Measurements from ENCODE around the gene ITGB2. TPM values are rescaled to one million over a fixed set of nuclear protein-coding genes. Genes with fewer than 3 reads are reported as not detected.
"Not testable (repeated sequence)": the region's sequence is repeated elsewhere in the genome, so short reads cannot be mapped to it uniquely, and the experiment has no call there.

ITGB2 gene
- total and polyA plus RNA-seq, 11 donors, result 6.1 to 253 (median 20.6) TPM

DNA sequence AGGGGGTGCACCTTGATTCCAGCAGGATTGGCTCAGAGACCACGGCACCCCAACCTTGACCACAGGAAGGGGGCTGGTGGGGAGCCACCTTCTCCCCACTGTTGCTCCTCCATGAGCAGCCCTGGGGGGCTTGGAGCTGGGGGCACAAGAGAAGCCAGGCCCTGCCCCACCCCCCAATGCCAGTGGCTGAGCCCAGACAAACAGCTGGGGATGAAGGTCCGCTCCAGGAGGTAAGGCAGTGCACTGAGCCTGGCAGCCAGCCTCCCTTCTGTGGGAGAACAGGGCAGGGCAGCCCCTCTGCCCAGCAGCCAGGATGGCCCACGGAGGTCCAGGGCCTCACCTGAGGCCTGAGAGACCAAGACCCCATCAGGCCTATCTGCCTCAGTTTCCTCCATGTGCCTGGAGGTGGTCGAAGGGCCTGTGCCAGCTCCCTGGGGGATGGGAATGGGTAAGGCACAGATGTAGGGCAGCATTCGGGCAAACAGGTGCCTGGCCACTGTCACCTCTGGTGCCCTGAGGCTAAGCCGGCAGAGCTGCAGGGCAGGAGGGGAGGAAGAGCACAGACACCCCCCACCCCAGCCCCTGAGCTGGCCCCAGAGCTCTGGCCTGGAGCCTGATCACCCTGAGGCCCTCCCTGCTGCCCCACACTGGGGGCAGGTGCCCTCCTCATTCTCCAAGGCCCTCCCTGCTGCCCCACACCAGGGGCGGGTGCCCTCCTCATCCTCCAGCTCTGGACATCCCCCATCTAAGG lies 7.1 kb downstream of the ITGB2 start:
- peaks cover 0 to 34% (median 0%) of the 10 kb centered on the region in 9 donors for H3K36me3 ChIP-seq
- intact Hi-C loops (cut with DNase I), result loop anchor here in 1 of 10 donors (10.0 kb wide), 1 partner anchor 409 kb away; no protein-coding TSS in a partner anchor
- peak in 2 of 5 donors; percentile 18 to 62 for DNase-seq
- peak overlapping the region in 1 of 12 donors; percentile 42 for H3K4me3 ChIP-seq
- H3K9me3 ChIP-seq, result no peaks in the 10 kb centered on the region
- peaks cover 0 to 8% (median 0%) of the 10 kb centered on the region in 9 donors for H3K27me3 ChIP-seq
- H3K4me1 ChIP-seq, result peaks cover 0 to 98% (median 7%) of the 10 kb centered on the region in 12 donors
- 82 to 90% (median 88%) methylated on average over 6 to 7 of the region's 7 CpGs for WGBS, 4 donors
- ATAC-seq, result no peak
- TF ChIP-seq, protein P1, sequence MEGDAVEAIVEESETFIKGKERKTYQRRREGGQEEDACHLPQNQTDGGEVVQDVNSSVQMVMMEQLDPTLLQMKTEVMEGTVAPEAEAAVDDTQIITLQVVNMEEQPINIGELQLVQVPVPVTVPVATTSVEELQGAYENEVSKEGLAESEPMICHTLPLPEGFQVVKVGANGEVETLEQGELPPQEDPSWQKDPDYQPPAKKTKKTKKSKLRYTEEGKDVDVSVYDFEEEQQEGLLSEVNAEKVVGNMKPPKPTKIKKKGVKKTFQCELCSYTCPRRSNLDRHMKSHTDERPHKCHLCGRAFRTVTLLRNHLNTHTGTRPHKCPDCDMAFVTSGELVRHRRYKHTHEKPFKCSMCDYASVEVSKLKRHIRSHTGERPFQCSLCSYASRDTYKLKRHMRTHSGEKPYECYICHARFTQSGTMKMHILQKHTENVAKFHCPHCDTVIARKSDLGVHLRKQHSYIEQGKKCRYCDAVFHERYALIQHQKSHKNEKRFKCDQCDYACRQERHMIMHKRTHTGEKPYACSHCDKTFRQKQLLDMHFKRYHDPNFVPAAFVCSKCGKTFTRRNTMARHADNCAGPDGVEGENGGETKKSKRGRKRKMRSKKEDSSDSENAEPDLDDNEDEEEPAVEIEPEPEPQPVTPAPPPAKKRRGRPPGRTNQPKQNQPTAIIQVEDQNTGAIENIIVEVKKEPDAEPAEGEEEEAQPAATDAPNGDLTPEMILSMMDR (IDR thresholded peaks at IDR 0.05), result no peak
- TF ChIP-seq POLR2A (IDR thresholded peaks at IDR 0.05), result no peak
- peak overlapping the region in 1 of 12 donors; percentile 90 for H3K27ac ChIP-seq

- 70 to 89% (median 82%) methylated on average over 6 to 19 of the region's 25 CpGs for WGBS, 4 donors
- Histone ChIP-seq H3K36me3 (peaks cover 0 to 27% (median 0%) of the 10 kb centered on the region in 9 donors), H3K4me1 (peaks cover 0 to 97% (median 7%) of the 10 kb centered on the region in 12 donors), H3K4me3 (peak overlapping the region in 1 of 12 donors; percentile 35), H3K27ac (peak overlapping the region in 2 of 12 donors; percentile 37 to 90)
- intact Hi-C loops (cut with DNase I), result loop anchor here in 1 of 10 donors (10.0 kb wide), 1 partner anchor 408 kb away; no protein-coding TSS in a partner anchor
- peak in 2 of 5 donors; percentile 12 to 51 for DNase-seq
- H3K9me3 ChIP-seq, ATAC-seq, H3K27me3 ChIP-seq: not testable (repeated sequence)
Observed at GRCh38 chr21:44912506-44913412, 7.9 kb downstream of the ITGB2 start.

DNA sequence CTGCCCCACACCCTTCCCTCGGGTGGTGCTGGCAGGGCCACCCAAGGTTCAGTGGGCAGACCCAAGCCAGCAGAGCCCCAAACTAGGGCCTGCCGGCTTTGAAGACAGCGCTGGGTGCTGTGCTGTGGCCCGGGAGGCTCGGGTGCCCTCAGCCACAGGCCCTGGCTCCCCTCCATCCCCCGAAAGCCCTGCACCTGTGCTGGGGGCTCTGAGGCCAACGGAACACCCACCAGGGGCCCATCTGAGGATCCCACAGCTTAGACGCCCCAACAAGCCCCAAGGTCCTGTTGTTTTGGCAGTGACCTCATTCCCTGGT lies 8.6 kb downstream of the ITGB2 start:
- intact Hi-C loops (cut with DNase I), result loop anchor here in 1 of 10 donors (10.0 kb wide), 1 partner anchor 407 kb away; no protein-coding TSS in a partner anchor
- Histone ChIP-seq H3K4me3 (peak overlapping the region in 1 of 12 donors; percentile 35), H3K36me3 (peaks cover 0 to 26% (median 0%) of the 10 kb centered on the region in 9 donors), H3K27me3 (no peaks in the 10 kb centered on the region), H3K9me3 (no peaks in the 10 kb centered on the region), H3K27ac (peak overlapping the region in 4 of 12 donors; percentile 35 to 88 (median 42)), H3K4me1 (peaks cover 0 to 97% (median 7%) of the 10 kb centered on the region in 12 donors)
- ATAC-seq (peak in 1 of 4 donors; percentile 9), DNase-seq (peak in 2 of 5 donors; percentile 28 to 67)
- TF ChIP-seq, protein P1 (IDR thresholded peaks at IDR 0.05), result no peak
- WGBS, 4 donors, result 76 to 100% (median 84%) methylated on average over 2 to 8 of the region's 8 CpGs

DNA sequence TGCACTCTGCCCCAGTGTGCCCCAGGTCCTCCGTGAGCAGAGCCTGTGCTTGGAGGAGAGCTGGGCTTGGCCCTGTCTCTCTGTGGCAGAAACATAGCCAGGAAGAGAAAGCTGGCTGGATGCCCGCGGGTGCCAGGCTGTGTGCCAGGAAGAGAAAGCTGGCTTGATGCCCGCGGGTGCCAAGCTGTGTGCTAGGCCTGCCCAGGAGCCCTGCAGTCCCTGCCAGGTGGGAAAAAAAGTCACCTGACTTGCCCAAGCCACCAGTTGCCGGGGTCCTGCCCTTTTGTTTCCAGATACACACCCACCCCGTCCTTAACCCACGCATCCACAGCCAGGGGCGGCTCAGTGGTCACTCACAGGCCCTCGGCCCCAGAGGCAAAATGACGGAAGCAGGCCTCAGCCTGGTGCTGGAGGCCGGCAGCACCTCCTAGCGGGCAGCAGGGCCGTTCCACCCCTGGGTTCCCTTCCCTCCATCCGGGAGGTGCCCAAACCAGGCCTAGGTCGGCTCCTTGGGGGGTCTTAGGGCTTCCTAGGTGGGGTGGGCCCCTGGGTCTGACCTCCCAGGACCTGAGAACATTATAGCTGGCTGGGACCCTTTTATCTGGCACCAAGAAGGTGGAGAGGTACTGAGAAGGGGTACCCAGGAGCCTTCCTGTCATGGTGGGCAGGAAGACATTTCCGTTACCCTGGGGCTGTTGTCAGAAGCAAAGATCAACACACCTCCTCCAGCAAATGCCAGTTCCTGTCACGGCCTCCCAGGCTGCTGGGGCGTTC lies 9.1 kb downstream of the ITGB2 start:
- peaks cover 0 to 30% (median 0%) of the 10 kb centered on the region in 9 donors for H3K36me3 ChIP-seq
- no peaks in the 10 kb centered on the region for H3K27me3 ChIP-seq
- 47 to 63% (median 56%) methylated on average over 16 to 19 of the region's 19 CpGs for WGBS, 4 donors
- H3K4me3 ChIP-seq, result peak overlapping the region in 1 of 12 donors; percentile 35
- intact Hi-C loops (cut with DNase I), result loop anchor here in 1 of 10 donors (10.0 kb wide), 1 partner anchor 407 kb away; no protein-coding TSS in a partner anchor
- H3K4me1 ChIP-seq, result peaks cover 0 to 97% (median 7%) of the 10 kb centered on the region in 12 donors
- ATAC-seq (peak; percentile 85 to 89 (median 88)), DNase-seq (peak; percentile 69 to 89 (median 81))
- H3K9me3 ChIP-seq, result no peaks in the 10 kb centered on the region
- H3K27ac ChIP-seq, result peak overlapping the region in 6 of 12 donors; percentile 35 to 88 (median 45)
- TF ChIP-seq, protein P1 (IDR thresholded peaks at IDR 0.05), result peak in 4 of 12 donors; percentile 26 to 53 (median 32)
- no peak for TF ChIP-seq POLR2A (IDR thresholded peaks at IDR 0.05)

All from heart left ventricle (tissue), 16 donors.